K562 (cell line): ENCODE measurements around the gene LENEP. TPM values are rescaled to one million over a fixed set of nuclear protein-coding genes. Genes with fewer than 3 reads are reported as not detected.

Source experiments
- ADNP ChIP-seq: fragments of 200-800 bp; sonication (Bioruptor generic); IDR thresholded peaks from 2 replicates; pipeline ENCODE4 v1.6.1; 2016; ENCODE audit warnings: missing genetic modification characterization, missing compliant biosample characterization
- BRD4 ChIP-seq: fragments of 200-600 bp; sonication (generic); IDR thresholded peaks from 2 replicates; pipeline ENCODE4 v1.6.1; 2017; ENCODE audit warnings: inconsistent platforms
- BRD9 ChIP-seq: fragments of 450-650 bp; IDR thresholded peaks from 2 replicates; pipeline ENCODE4 v1.6.1; 2018; ENCODE audit warnings: low read depth; ENCODE audit not compliant: partially characterized antibody
- CC2D1A ChIP-seq: fragments of 450-650 bp; IDR thresholded peaks from 2 replicates; pipeline ENCODE4 v1.6.1; 2017; ENCODE audit warnings: mild to moderate bottlenecking
- FIP1L1 ChIP-seq: fragments of 200-400 bp; formaldehyde crosslinking; IDR thresholded peaks from 2 replicates; pipeline ENCODE4 v1.6.1; 2018; ENCODE audit warnings: mild to moderate bottlenecking, low read depth, low read length; ENCODE audit not compliant: poor library complexity, severe bottlenecking
- ID3 ChIP-seq, 2 experiments: fragments of 250-450 bp in 1 of 2; fragments of 450-650 bp in 1 of 2; sonication (Bioruptor Pico) in 1 of 2; IDR thresholded peaks; 2 replicates each; pipeline versions ENCODE4 v1.6.1 to v1.8.0; 2016 to 2021; ENCODE audit warnings: mild to moderate bottlenecking in 2 of 2, moderate library complexity in 2 of 2, missing compliant biosample characterization in 1 of 2, missing genetic modification characterization in 1 of 2
- JUND ChIP-seq, 2 experiments: IDR thresholded peaks; 2 replicates in 1 of 2; 3 replicates in 1 of 2; pipeline ENCODE4 v1.6.1; 2011; ENCODE audit warnings: borderline replicate concordance in 2 of 2, low read depth in 2 of 2, low read length in 2 of 2, improper control_type of control experiment in 1 of 2, missing biosample characterization in 1 of 2, missing genetic modification characterization in 1 of 2, missing genetic modification reagents in 1 of 2
- KLF10 ChIP-seq: fragments of 250-450 bp; sonication (Bioruptor Pico); IDR thresholded peaks from 2 replicates; pipeline ENCODE4 v1.6.1; 2021; ENCODE audit warnings: matching md5 sums
- PHF21A ChIP-seq: fragments of 450-650 bp; IDR thresholded peaks from 2 replicates; pipeline ENCODE4 v1.6.1; 2017; ENCODE audit warnings: low read depth, borderline replicate concordance
- PHF8 ChIP-seq: fragments of 200-600 bp; sonication (generic); IDR thresholded peaks from 2 replicates; pipeline ENCODE4 v1.6.1; 2012; ENCODE audit warnings: mixed run types, mild to moderate bottlenecking, inconsistent platforms, low read length, moderate library complexity, borderline replicate concordance
- TAF1 ChIP-seq: IDR thresholded peaks from 2 replicates; pipeline ENCODE4 v1.6.1; 2011; ENCODE audit warnings: mild to moderate bottlenecking, low read length, moderate library complexity; ENCODE audit not compliant: insufficient read depth, control insufficient read depth, severe bottlenecking; ENCODE audit errors: extremely low read depth
- TOE1 ChIP-seq, 2 experiments: fragments of 450-650 bp in 1 of 2; sonication (generic) in 1 of 2; formaldehyde crosslinking in 1 of 2; IDR thresholded peaks; 2 replicates each; pipeline versions ENCODE4 v1.7.1 to v1.8.0; 2016 to 2022; ENCODE audit warnings: borderline replicate concordance in 2 of 2, mild to moderate bottlenecking in 2 of 2, antibody characterized with exemption in 1 of 2, inconsistent platforms in 1 of 2, low read depth in 1 of 2, missing genetic modification reagents in 1 of 2, moderate library complexity in 1 of 2
- TRIM24 ChIP-seq, 2 experiments: fragments of 450-650 bp; IDR thresholded peaks; 2 replicates each; pipeline ENCODE4 v1.6.1; 2016
- ZNF212 ChIP-seq: fragments of 450-650 bp; formaldehyde crosslinking; IDR thresholded peaks from 2 replicates; pipeline ENCODE4 v1.4.0; 2020; ENCODE audit warnings: mild to moderate bottlenecking
- ZNF740 ChIP-seq, 3 experiments: fragments of 200-800 bp in 1 of 3; sonication (Bioruptor generic) in 1 of 3; sonication (generic) in 1 of 3; formaldehyde crosslinking in 1 of 3; IDR thresholded peaks; 2 replicates each; pipeline versions ENCODE4 v1.6.1 to v1.8.0; 2016 to 2022; ENCODE audit warnings: mild to moderate bottlenecking in 2 of 3, missing compliant biosample characterization in 2 of 3, missing genetic modification characterization in 2 of 3, missing genetic modification reagents in 1 of 3
- ZNF76 ChIP-seq: fragments of 250-450 bp; sonication (Bioruptor Pico); IDR thresholded peaks from 2 replicates; pipeline ENCODE4 v1.4.0; 2020; ENCODE audit warnings: mild to moderate bottlenecking, moderate library complexity, borderline replicate concordance
- polyA plus RNA-seq, 8 experiments: library from polyadenylated mRNA; depleted of rRNA in 4 of 8; stranded (reverse) in 5 of 8; unstranded in 3 of 8; fragments of >200 nt; fragmentation: Nextera tagmentation in 2 of 8; fragmentation: Illumina TruSeq in 1 of 8; extraction: Ambion mirVana in 2 of 8; extraction: Trizol in 1 of 8; gene quantifications; 2 replicates each; pipeline versions ENCODE4 v1.2.1 to v1.2.3, GENCODE V29; 2011 to 2014; ENCODE audit warnings: inconsistent platforms in 1 of 8, missing spikeins in 1 of 8
- total RNA-seq, 7 experiments: library from RNA; depleted of rRNA in 6 of 7; stranded (reverse); fragments of >200 nt in 6 of 7; fragmentation: Illumina TruSeq in 2 of 7; extraction: Trizol in 2 of 7; gene quantifications; 2 replicates each; pipeline versions ENCODE4 v1.2.1 to v1.2.3, GENCODE V29; 2011 to 2021; ENCODE audit warnings: low replicate concordance in 1 of 7
- TF ChIP-seq, protein P1 (sequence below): fragments of 450-650 bp; IDR thresholded peaks from 2 replicates; pipeline ENCODE4 v1.6.1; 2016; ENCODE audit warnings: mild to moderate bottlenecking
- TF ChIP-seq, protein P2 (sequence below): fragments of 450-650 bp; IDR thresholded peaks from 2 replicates; pipeline ENCODE4 v1.6.1; 2016; ENCODE audit warnings: antibody characterized with exemption
- TF ChIP-seq, protein P3 (sequence below): IDR thresholded peaks from 2 replicates; pipeline ENCODE4 v1.6.1; 2011; ENCODE audit not compliant: insufficient read length; ENCODE audit errors: extremely low read depth

LENEP gene
- total and polyA plus RNA-seq, 9 of the 15 experiments (the other 6 are each of a cell fraction or from before 2014, with no cell fraction given) = 0.23 to 0.87 (median 0.67) TPM; not detected in 5

GRCh38 chr1:154973344-154974101 is 19.9 kb upstream of the LENEP start (continued):
- TF ChIP-seq, protein P1, sequence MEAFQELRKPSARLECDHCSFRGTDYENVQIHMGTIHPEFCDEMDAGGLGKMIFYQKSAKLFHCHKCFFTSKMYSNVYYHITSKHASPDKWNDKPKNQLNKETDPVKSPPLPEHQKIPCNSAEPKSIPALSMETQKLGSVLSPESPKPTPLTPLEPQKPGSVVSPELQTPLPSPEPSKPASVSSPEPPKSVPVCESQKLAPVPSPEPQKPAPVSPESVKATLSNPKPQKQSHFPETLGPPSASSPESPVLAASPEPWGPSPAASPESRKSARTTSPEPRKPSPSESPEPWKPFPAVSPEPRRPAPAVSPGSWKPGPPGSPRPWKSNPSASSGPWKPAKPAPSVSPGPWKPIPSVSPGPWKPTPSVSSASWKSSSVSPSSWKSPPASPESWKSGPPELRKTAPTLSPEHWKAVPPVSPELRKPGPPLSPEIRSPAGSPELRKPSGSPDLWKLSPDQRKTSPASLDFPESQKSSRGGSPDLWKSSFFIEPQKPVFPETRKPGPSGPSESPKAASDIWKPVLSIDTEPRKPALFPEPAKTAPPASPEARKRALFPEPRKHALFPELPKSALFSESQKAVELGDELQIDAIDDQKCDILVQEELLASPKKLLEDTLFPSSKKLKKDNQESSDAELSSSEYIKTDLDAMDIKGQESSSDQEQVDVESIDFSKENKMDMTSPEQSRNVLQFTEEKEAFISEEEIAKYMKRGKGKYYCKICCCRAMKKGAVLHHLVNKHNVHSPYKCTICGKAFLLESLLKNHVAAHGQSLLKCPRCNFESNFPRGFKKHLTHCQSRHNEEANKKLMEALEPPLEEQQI = no peak
- TF ChIP-seq CC2D1A (peak; percentile 48; the same call in 1 of the 2 replicates), ID3 (CRISPR knock-in tag; IDR thresholded peaks at IDR 0.05) (no peak), ID3 (tag; IDR thresholded peaks at IDR 0.05) (no peak), KLF10 (no peak), TAF1 (peak; percentile 72), TRIM24 (IDR thresholded peaks at IDR 0.05) (0 out of 4 replicates have a peak, but pooled peaks of 1 of the 2 experiments have one; percentile 20), BRD4 (no peak), TOE1 (IDR thresholded peaks at IDR 0.05; ENCODE audit: borderline replicate concordance) (peak; percentile 45; the same call in 1 of the 2 replicates), TOE1 (CRISPR knock-in tag; IDR thresholded peaks at IDR 0.05; ENCODE audit: borderline replicate concordance, low read depth) (no peak), ZNF76 (CRISPR knock-in tag) (no peak), ADNP (tag) (no peak), JUND (IDR thresholded peaks at IDR 0.05; ENCODE audit: borderline replicate concordance, low read depth, low read length) (peak; percentile 54), JUND (tag; IDR thresholded peaks at IDR 0.05; ENCODE audit: borderline replicate concordance, low read depth, low read length) (peak; percentile 2; the same call in 1 of the 3 replicates), BRD9 (peak; percentile 61), FIP1L1 (no peak), PHF8 (no peak), ZNF740 (CRISPR knock-in tag; IDR thresholded peaks at IDR 0.05) (no peak), ZNF740 (tag; IDR thresholded peaks at IDR 0.05) (no peak), PHF21A (no peak), ZNF212 (CRISPR knock-in tag) (no peak)
- TF ChIP-seq, protein P2, sequence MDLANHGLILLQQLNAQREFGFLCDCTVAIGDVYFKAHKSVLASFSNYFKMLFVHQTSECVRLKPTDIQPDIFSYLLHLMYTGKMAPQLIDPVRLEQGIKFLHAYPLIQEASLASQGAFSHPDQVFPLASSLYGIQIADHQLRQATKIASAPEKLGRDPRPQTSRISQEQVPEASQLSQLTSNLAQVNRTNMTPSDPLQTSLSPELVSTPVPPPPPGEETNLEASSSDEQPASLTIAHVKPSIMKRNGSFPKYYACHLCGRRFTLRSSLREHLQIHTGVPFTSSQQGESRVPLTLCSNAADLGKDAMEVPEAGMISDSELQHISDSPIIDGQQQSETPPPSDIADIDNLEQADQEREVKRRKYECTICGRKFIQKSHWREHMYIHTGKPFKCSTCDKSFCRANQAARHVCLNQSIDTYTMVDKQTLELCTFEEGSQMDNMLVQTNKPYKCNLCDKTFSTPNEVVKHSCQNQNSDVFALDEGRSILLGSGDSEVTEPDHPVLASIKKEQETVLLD = 0 out of 2 replicates have a peak, but pooled peaks have one; percentile 49
- TF ChIP-seq, protein P3, sequence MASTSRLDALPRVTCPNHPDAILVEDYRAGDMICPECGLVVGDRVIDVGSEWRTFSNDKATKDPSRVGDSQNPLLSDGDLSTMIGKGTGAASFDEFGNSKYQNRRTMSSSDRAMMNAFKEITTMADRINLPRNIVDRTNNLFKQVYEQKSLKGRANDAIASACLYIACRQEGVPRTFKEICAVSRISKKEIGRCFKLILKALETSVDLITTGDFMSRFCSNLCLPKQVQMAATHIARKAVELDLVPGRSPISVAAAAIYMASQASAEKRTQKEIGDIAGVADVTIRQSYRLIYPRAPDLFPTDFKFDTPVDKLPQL = no peak
